Neutrophil (primary cell): ENCODE data around the gene SHTN1.

Experiments used
- H3K27ac ChIP-seq: fragments of 200-600 bp; sonication (generic); 2 replicates; pipeline ENCODE4 v1.5.1; 2016; ENCODE audit warnings: mild to moderate bottlenecking, moderate library complexity
- H3K27me3 ChIP-seq: fragments of 200-600 bp; sonication (generic); 2 replicates; pipeline ENCODE4 v1.6.0; 2016; ENCODE audit warnings: mild to moderate bottlenecking
- H3K36me3 ChIP-seq: fragments of 200-600 bp; sonication (generic); 2 replicates; pipeline ENCODE4 v1.5.1; 2017
- H3K4me1 ChIP-seq, 2 experiments: fragments of 200-600 bp in 1 of 2; sonication (generic) in 1 of 2; 1 replicate in 1 of 2; 2 replicates in 1 of 2; pipeline versions ENCODE4 v1.5.1 to v1.6.1; 2013 to 2016; ENCODE audit warnings: low read depth in 1 of 2, low read length in 1 of 2, mild to moderate bottlenecking in 1 of 2, moderate library complexity in 1 of 2; ENCODE audit not compliant: control insufficient read depth in 1 of 2, insufficient read depth in 1 of 2
- H3K4me3 ChIP-seq, 2 experiments: fragments of 200-600 bp in 1 of 2; sonication (generic) in 1 of 2; 1 replicate in 1 of 2; 2 replicates in 1 of 2; pipeline ENCODE4 v1.5.1; 2013 to 2016; ENCODE audit warnings: low read depth in 1 of 2, low read length in 1 of 2, mild to moderate bottlenecking in 1 of 2, moderate library complexity in 1 of 2
- H3K9me3 ChIP-seq: fragments of 200-600 bp; sonication (generic); 2 replicates; pipeline ENCODE4 v1.5.1; 2016
- TF ChIP-seq, protein P1 (sequence below): fragments of 200-600 bp; sonication (generic); IDR thresholded peaks from 2 replicates; pipeline ENCODE4 v1.5.1; 2016; ENCODE audit warnings: antibody characterized with exemption

Gene SHTN1

DNA sequence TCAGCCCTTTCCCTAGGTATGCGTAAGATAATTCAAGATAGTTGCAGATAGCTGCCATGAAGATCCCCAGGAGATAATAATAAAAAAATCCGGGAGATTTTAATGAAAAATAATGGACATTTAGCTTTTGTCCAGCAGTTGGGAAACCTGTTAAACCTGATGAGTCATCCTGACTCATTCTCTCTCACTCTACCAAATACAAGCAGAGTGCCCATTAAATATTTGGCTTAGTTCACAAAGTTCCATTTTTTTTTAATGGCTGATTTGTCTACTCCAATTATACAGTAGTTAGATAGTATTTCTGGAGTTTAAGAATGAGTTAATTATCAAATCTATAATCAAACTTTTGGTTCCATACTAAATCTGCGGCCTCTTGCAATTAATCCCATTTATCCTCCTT is 2.1 kb upstream of the SHTN1 start:
- TF ChIP-seq, protein P1, sequence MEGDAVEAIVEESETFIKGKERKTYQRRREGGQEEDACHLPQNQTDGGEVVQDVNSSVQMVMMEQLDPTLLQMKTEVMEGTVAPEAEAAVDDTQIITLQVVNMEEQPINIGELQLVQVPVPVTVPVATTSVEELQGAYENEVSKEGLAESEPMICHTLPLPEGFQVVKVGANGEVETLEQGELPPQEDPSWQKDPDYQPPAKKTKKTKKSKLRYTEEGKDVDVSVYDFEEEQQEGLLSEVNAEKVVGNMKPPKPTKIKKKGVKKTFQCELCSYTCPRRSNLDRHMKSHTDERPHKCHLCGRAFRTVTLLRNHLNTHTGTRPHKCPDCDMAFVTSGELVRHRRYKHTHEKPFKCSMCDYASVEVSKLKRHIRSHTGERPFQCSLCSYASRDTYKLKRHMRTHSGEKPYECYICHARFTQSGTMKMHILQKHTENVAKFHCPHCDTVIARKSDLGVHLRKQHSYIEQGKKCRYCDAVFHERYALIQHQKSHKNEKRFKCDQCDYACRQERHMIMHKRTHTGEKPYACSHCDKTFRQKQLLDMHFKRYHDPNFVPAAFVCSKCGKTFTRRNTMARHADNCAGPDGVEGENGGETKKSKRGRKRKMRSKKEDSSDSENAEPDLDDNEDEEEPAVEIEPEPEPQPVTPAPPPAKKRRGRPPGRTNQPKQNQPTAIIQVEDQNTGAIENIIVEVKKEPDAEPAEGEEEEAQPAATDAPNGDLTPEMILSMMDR: no peak
- Histone ChIP-seq H3K36me3 (no peaks in the 10 kb centered on the region), H3K27ac (no peak overlapping the region), H3K27me3 (peaks cover 90% of the 10 kb centered on the region), H3K4me3 (no peak overlapping the region), H3K4me1 (peaks cover 8 to 15% of the 10 kb centered on the region in 2 experiments), H3K9me3 (no peaks in the 10 kb centered on the region)

DNA sequence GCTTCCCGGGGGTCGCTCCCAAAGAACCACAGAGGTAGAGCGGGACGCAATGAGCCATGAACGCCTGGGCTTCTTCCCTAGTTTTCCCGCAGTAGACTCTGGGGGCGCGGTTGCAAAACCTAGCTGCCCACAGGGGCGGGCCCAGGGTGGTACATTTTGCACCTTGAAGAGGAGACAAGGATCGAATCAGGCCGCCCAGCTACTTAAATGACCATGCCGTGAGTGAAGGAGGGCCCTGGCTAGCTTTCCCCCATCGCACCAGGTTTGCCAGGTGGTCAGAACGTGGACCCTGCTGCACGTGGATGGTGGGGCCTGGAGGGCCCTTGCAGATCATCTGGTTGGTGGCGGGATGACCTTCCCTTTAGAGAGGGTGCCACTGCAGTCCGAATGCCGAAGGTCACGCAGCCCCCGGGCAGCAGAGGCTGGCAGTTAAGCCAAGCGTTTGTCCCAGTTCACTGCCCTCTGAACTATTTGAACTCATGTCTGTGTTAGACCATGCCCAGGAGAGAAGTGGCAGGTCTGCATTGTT is 604 bp upstream of the SHTN1 start:
- H3K27me3 ChIP-seq: peaks cover 94% of the 10 kb centered on the region
- TF ChIP-seq, protein P1: no peak
- H3K9me3 ChIP-seq: no peaks in the 10 kb centered on the region
- peaks cover 8 to 15% of the 10 kb centered on the region in 2 experiments for H3K4me1 ChIP-seq
- H3K27ac ChIP-seq: no peak overlapping the region
- H3K36me3 ChIP-seq: no peaks in the 10 kb centered on the region
- peak overlapping the region in 1 of 2 experiments; percentile 65 for H3K4me3 ChIP-seq

DNA sequence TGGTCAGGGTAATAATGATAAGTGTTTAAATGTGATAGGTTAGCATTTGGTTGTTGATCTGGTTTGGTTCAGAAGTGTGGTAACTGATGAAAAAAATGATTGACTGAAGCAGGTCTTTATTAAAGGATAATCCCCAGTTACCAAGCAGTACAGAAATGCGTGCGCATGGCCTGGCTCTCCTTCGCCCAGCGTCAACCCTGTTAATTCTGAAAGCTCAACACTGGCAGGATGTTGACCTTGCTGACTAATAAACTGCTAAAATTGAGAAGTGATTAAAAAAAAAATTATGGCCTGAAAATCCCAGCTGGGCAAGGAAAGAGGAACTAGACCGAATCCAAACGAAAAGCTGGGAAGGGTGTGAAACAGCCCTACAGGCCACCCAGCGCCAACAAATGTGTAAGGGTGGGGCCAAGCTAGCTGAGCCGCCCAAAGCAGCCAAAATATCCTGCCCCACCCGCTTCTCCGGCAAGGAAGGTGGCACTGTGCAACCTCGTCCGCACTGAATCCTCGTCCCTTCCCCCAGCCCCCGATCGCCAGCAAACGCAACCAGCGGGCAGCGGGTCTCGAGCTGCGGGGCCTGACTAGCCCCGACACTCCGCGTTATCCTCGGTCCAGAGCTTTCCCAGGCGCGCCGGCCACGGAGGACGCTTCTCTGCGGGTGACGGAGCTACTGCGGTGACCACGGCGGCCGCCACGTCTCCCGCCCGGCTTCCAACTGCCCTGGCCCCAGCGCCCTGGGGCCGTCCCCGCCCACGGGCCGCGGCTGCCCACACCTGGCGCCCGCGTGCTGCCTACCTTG is 561 bp downstream of the SHTN1 start:
- TF ChIP-seq, protein P1: no peak
- Histone ChIP-seq H3K36me3 (no peaks in the 10 kb centered on the region), H3K4me3 (peak overlapping the region; percentile 29 to 65), H3K27ac (no peak overlapping the region), H3K9me3 (no peaks in the 10 kb centered on the region), H3K27me3 (peaks cover 87% of the 10 kb centered on the region), H3K4me1 (peaks cover 8 to 15% of the 10 kb centered on the region in 2 experiments)

DNA sequence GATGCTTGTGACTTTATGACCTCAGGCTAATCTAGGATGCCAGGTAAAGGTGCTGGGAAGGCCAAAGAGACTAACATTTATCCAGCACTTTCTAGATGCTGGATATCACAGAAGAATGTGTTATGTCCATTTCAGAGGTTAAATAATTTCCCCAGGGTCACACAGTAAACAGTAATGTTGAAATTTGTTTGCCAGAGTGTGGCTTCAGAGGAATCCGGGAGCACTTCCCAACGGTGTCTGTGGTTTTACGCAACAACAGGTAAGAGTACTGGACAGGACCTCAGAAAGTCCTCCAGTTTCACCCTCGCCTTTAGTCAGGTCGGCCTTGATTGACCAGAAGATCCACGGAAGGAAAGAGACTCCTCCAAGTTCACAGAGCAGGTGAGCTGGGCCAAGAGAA is 1.7 kb downstream of the SHTN1 start:
- Histone ChIP-seq H3K9me3 (no peaks in the 10 kb centered on the region), H3K4me3 (no peak overlapping the region)
- TF ChIP-seq, protein P1: no peak

GRCh38 chr10:117002206-117002605 is 2.8 kb downstream of the SHTN1 start:
- Histone ChIP-seq H3K27ac (no peak overlapping the region), H3K36me3 (no peaks in the 10 kb centered on the region), H3K27me3 (peaks cover 65% of the 10 kb centered on the region), H3K4me3 (no peak overlapping the region), H3K4me1 (peaks cover 8 to 15% of the 10 kb centered on the region in 2 experiments), H3K9me3 (no peaks in the 10 kb centered on the region)
- TF ChIP-seq, protein P1: no peak

More for the DNA sequence above, 1.7 kb downstream of the SHTN1 start:
- H3K27ac ChIP-seq: no peak overlapping the region
- H3K27me3 ChIP-seq: peaks cover 76% of the 10 kb centered on the region
- no peaks in the 10 kb centered on the region for H3K36me3 ChIP-seq
- H3K4me1 ChIP-seq: peaks cover 8 to 15% of the 10 kb centered on the region in 2 experiments
